ENCODE data around the gene FNDC4. TPM values are rescaled to one million over a fixed set of nuclear protein-coding genes. Genes with fewer than 3 reads are reported as not detected.

The FNDC4 gene
- total RNA-seq, 2 donors from 2014 or later: 24.1 to 30.6 TPM

- Histone ChIP-seq H3K27ac (no peak overlapping the region), H3K9me3 (no peaks in the 10 kb centered on the region), H3K36me3 (no peaks in the 10 kb centered on the region), H3K4me3 (no peak overlapping the region), H3K27me3 (replicated peaks; ENCODE audit: insufficient read depth) (no peaks in the 10 kb centered on the region), H3K4me1 (replicated peaks) (peaks cover 2% of the 10 kb centered on the region)
- intact Hi-C loops (cut with DNase I): no loop called here
- WGBS: 50% methylated on average over 4 of the region's 4 CpGs
- no peak for TF ChIP-seq CTCF (IDR thresholded peaks at IDR 0.05)
- TF ChIP-seq POLR2AphosphoS5 (IDR thresholded peaks at IDR 0.05): no peak
- TF ChIP-seq POLR2A (IDR thresholded peaks at IDR 0.05): no peak
- no peak for DNase-seq (ENCODE audit: low spot score)
These were observed 898 bp upstream of the FNDC4 start for GRCh38 chr2:27495840-27496356.

GRCh38 chr2:27494284-27494943 is 586 bp downstream of the FNDC4 start:
- intact Hi-C loops (cut with DNase I): loop anchor here (5.0 kb wide), 1 partner anchor 88 kb away; the partner anchor contains the start of gene ZNF512

GRCh38 chr2:27493948-27494283 is 1.1 kb downstream of the FNDC4 start:
- H3K27me3 ChIP-seq (replicated peaks; ENCODE audit: insufficient read depth): no peaks in the 10 kb centered on the region
- H3K9me3 ChIP-seq: no peaks in the 10 kb centered on the region
- intact Hi-C loops (cut with DNase I): loop anchor here (5.0 kb wide), 1 partner anchor 88 kb away; the partner anchor contains the start of gene ZNF512
- no peak overlapping the region for H3K4me3 ChIP-seq
- no peaks in the 10 kb centered on the region for H3K36me3 ChIP-seq
- DNase-seq (ENCODE audit: low spot score): no peak
- TF ChIP-seq CTCF (IDR thresholded peaks at IDR 0.05): no peak
- TF ChIP-seq POLR2AphosphoS5 (IDR thresholded peaks at IDR 0.05): no peak
- TF ChIP-seq POLR2A (IDR thresholded peaks at IDR 0.05): no peak
- peak overlapping the region; percentile 60 to 68 for H3K27ac ChIP-seq
- peaks cover 2% of the 10 kb centered on the region for H3K4me1 ChIP-seq (replicated peaks)
- WGBS: 95% methylated on average over 13 of the region's 13 CpGs

More at GRCh38 chr2:27494284-27494943, 586 bp downstream of the FNDC4 start:
- Histone ChIP-seq H3K9me3 (no peaks in the 10 kb centered on the region), H3K4me1 (replicated peaks) (peaks cover 2% of the 10 kb centered on the region), H3K36me3 (no peaks in the 10 kb centered on the region), H3K27me3 (replicated peaks; ENCODE audit: insufficient read depth) (no peaks in the 10 kb centered on the region), H3K27ac (peak overlapping the region; percentile 60 to 68), H3K4me3 (peak overlapping the region; percentile 52 to 60)
- no peak for DNase-seq (ENCODE audit: low spot score)
- WGBS: 26% methylated on average over 34 of the region's 35 CpGs
- TF ChIP-seq POLR2A (IDR thresholded peaks at IDR 0.05): no peak
- peak; percentile 18 for TF ChIP-seq POLR2AphosphoS5 (IDR thresholded peaks at IDR 0.05)

GRCh38 chr2:27492557-27492956 is 2.4 kb downstream of the FNDC4 start:
- TF ChIP-seq POLR2AphosphoS5 (IDR thresholded peaks at IDR 0.05) (no peak), POLR2A (IDR thresholded peaks at IDR 0.05) (no peak), CTCF (IDR thresholded peaks at IDR 0.05) (no peak)
- DNase-seq (ENCODE audit: low spot score): no peak
- intact Hi-C loops (cut with DNase I): loop anchor here (5.0 kb wide), 1 partner anchor 90 kb away; the partner anchor contains the start of gene ZNF512

GRCh38 chr2:27489498-27490397 is 5.3 kb downstream of the FNDC4 start, which contains the start of gene IFT172:
IFT172 (minus strand) TSS chr2:27489743; CDS start chr2:27489653, 90 bp downstream.
- peak within 1 kb of the TSS; percentile 27 to 45 for H3K4me3 ChIP-seq
- no peaks in the 10 kb centered on the region for H3K36me3 ChIP-seq
- intact Hi-C loops (cut with DNase I): loop anchor here (5.0 kb wide), 1 partner anchor 93 kb away; the partner anchor contains the start of gene ZNF512
- no peaks in the 10 kb centered on the region for H3K27me3 ChIP-seq (replicated peaks; ENCODE audit: insufficient read depth)
- DNase-seq (ENCODE audit: low spot score): peak; percentile 100
- H3K9me3 ChIP-seq: no peaks in the 10 kb centered on the region
- peak within 1 kb of the TSS; percentile 66 to 80 for H3K27ac ChIP-seq
- H3K4me1 ChIP-seq (replicated peaks): no peaks in the 10 kb centered on the region
- peak; percentile 83 for TF ChIP-seq POLR2A (IDR thresholded peaks at IDR 0.05)
- TF ChIP-seq CTCF (IDR thresholded peaks at IDR 0.05): peak in 1 of 4 experiments; percentile 3
- TF ChIP-seq POLR2AphosphoS5 (IDR thresholded peaks at IDR 0.05): peak; percentile 99
- WGBS: 7% methylated on average over 43 of the region's 43 CpGs

More at GRCh38 chr2:27492557-27492956, 2.4 kb downstream of the FNDC4 start:
- Histone ChIP-seq H3K4me3 (no peak overlapping the region), H3K27me3 (replicated peaks; ENCODE audit: insufficient read depth) (no peaks in the 10 kb centered on the region), H3K27ac (no peak overlapping the region), H3K9me3 (no peaks in the 10 kb centered on the region), H3K36me3 (no peaks in the 10 kb centered on the region), H3K4me1 (replicated peaks) (peaks cover 2% of the 10 kb centered on the region)
- WGBS: 88% methylated on average over 4 of the region's 4 CpGs
